IMR-90 (cell line): ENCODE data around the gene CCSER2. TPM values are rescaled to one million over a fixed set of nuclear protein-coding genes. Genes with fewer than 3 reads are reported as not detected.

Experiments used
- ATAC-seq: fragments of 200-7000 bp; cut with Tn5 transposase; 2 replicates; pipeline ENCODE4 v1.9.1; 2020; ENCODE audit warnings: low read depth, mild to moderate bottlenecking, moderate library complexity
- BruUV-seq: library from RNA; stranded (reverse); fragments of 400-500 nt; replicated peaks from 2 replicates; lab custom pipeline; 2021; lab: Mats Ljungman, UMichigan
- CTCF ChIA-PET: fragments of 300-600 bp; formaldehyde crosslinking; extraction: SDS; loops from one replicate; lab custom pipeline; 2021; ENCODE audit warnings: antibody characterized with exemption; lab: Yijun Ruan, JAX
- POLR2A ChIA-PET: fragments of 300-600 bp; sonication (Branson Sonifier 250); formaldehyde crosslinking; loops from one replicate; lab custom pipeline; 2022; ENCODE audit warnings: antibody characterized with exemption; ENCODE audit not compliant: unreplicated experiment; lab: Charles Lee
- DNase-seq: peaks from one replicate; pipeline ENCODE4 v3.0.0; 2013
- H2AFZ ChIP-seq: replicated peaks from 2 replicates; pipeline ENCODE3; 2013; ENCODE audit warnings: low read length, mild to moderate bottlenecking; ENCODE audit not compliant: poor library complexity
- H2AK5ac ChIP-seq: 2 replicates; pipeline ENCODE4 v1.6.1; 2013; ENCODE audit warnings: low read depth, low read length, inconsistent platforms
- H2AK9ac ChIP-seq: replicated peaks from 2 replicates; pipeline ENCODE3; 2013; ENCODE audit warnings: mild to moderate bottlenecking, low read depth, low read length, moderate library complexity; ENCODE audit not compliant: poor library complexity
- H2BK120ac ChIP-seq: 2 replicates; pipeline ENCODE4 v1.6.1; 2013; ENCODE audit warnings: low read depth, low read length, inconsistent platforms
- H2BK15ac ChIP-seq: 3 replicates; pipeline ENCODE4 v1.6.1; 2013; ENCODE audit warnings: low read depth, low read length, inconsistent platforms
- H2BK20ac ChIP-seq: 2 replicates; pipeline ENCODE4 v1.6.1; 2013; ENCODE audit warnings: low read depth, mild to moderate bottlenecking, inconsistent platforms, low read length, moderate library complexity
- H2BK5ac ChIP-seq: 2 replicates; pipeline ENCODE4 v1.6.1; 2013; ENCODE audit warnings: mild to moderate bottlenecking, low read depth, low read length, inconsistent platforms; ENCODE audit not compliant: poor library complexity, severe bottlenecking
- H3K14ac ChIP-seq: replicated peaks from 2 replicates; pipeline ENCODE4 v1.6.1; 2013; ENCODE audit warnings: low read depth, low read length, inconsistent platforms
- H3K18ac ChIP-seq: 2 replicates; pipeline ENCODE4 v1.6.1; 2013; ENCODE audit warnings: low read depth, low read length, control low read depth
- H3K23ac ChIP-seq: 2 replicates; pipeline ENCODE4 v1.6.1; 2013; ENCODE audit warnings: low read depth, low read length, inconsistent platforms
- H3K27ac ChIP-seq: 2 replicates; pipeline ENCODE4 v1.5.1; 2013; ENCODE audit warnings: mild to moderate bottlenecking, control low read depth, low read length; ENCODE audit not compliant: insufficient read depth
- H3K27me3 ChIP-seq: 2 replicates; pipeline ENCODE4 v1.6.1; 2013; ENCODE audit warnings: low read length; ENCODE audit not compliant: control insufficient read depth, insufficient read depth
- H3K36me3 ChIP-seq: 2 replicates; pipeline ENCODE4 v1.6.1; 2013; ENCODE audit warnings: low read length, mixed read lengths; ENCODE audit not compliant: control insufficient read depth, insufficient read depth
- H3K4ac ChIP-seq: 2 replicates; pipeline ENCODE4 v1.6.1; 2013; ENCODE audit warnings: low read depth, low read length, inconsistent platforms
- H3K4me1 ChIP-seq: 2 replicates; pipeline ENCODE4 v1.6.1; 2013; ENCODE audit warnings: low read length, mixed read lengths; ENCODE audit not compliant: control insufficient read depth, insufficient read depth
- H3K4me2 ChIP-seq: 2 replicates; pipeline ENCODE4 v1.6.1; 2013; ENCODE audit warnings: low read depth, mild to moderate bottlenecking, control low read depth, low read length, moderate library complexity
- H3K4me3 ChIP-seq: 2 replicates; pipeline ENCODE4 v1.5.1; 2013; ENCODE audit warnings: low read depth, mild to moderate bottlenecking, control low read depth, low read length, moderate library complexity; ENCODE audit not compliant: insufficient read depth
- H3K56ac ChIP-seq: 2 replicates; pipeline ENCODE4 v1.6.1; 2013; ENCODE audit warnings: low read length, inconsistent platforms; ENCODE audit not compliant: insufficient read depth; ENCODE audit errors: extremely low read depth
- H3K79me1 ChIP-seq, 2 experiments: 2 replicates each; pipeline ENCODE4 v1.6.1; 2013; ENCODE audit warnings: low read length in 2 of 2, inconsistent platforms in 1 of 2, low read depth in 1 of 2
- H3K9ac ChIP-seq: 2 replicates; pipeline ENCODE4 v1.6.1; 2013; ENCODE audit warnings: low read depth, low read length, control low read depth
- H3K9me1 ChIP-seq: 2 replicates; pipeline ENCODE4 v1.6.1; 2013; ENCODE audit warnings: low read length, inconsistent platforms; ENCODE audit not compliant: insufficient read depth
- H3K9me3 ChIP-seq: 2 replicates; pipeline ENCODE4 v1.6.1; 2013; ENCODE audit warnings: low read length; ENCODE audit not compliant: control insufficient read depth, insufficient read depth
- H4K20me1 ChIP-seq: 2 replicates; pipeline ENCODE4 v1.6.1; 2013; ENCODE audit warnings: low read length, inconsistent platforms; ENCODE audit not compliant: insufficient read depth
- H4K5ac ChIP-seq: 2 replicates; pipeline ENCODE4 v1.6.1; 2013; ENCODE audit warnings: mild to moderate bottlenecking, low read depth, low read length, control low read depth
- H4K8ac ChIP-seq, 2 experiments: 2 replicates each; pipeline ENCODE4 v1.6.1; 2013; ENCODE audit warnings: low read depth in 2 of 2, low read length in 2 of 2, control low read depth in 1 of 2, inconsistent platforms in 1 of 2
- H4K91ac ChIP-seq: 2 replicates; pipeline ENCODE4 v1.6.1; 2013; ENCODE audit warnings: low read depth, low read length, inconsistent platforms; ENCODE audit not compliant: insufficient read depth
- BHLHE40 ChIP-seq: fragments of 150-350 bp; IDR thresholded peaks from 2 replicates; pipeline ENCODE4 v1.6.1; 2016; ENCODE audit warnings: mild to moderate bottlenecking, low read depth, low read length
- CEBPB ChIP-seq: IDR thresholded peaks from 2 replicates; pipeline ENCODE4 v1.6.1; 2012; ENCODE audit warnings: low read depth, low read length, improper control_type of control experiment
- CHD1 ChIP-seq: IDR thresholded peaks from 2 replicates; pipeline ENCODE4 v1.6.1; 2012; ENCODE audit warnings: low read depth, low read length, improper control_type of control experiment
- FOS ChIP-seq: fragments of 150-350 bp; IDR thresholded peaks from 2 replicates; pipeline ENCODE4 v1.6.1; 2016; ENCODE audit warnings: low read depth, low read length
- MAFK ChIP-seq: IDR thresholded peaks from 2 replicates; pipeline ENCODE4 v1.6.1; 2012; ENCODE audit warnings: low read depth, low read length, improper control_type of control experiment
- MAZ ChIP-seq: IDR thresholded peaks from 2 replicates; pipeline ENCODE4 v1.6.1; 2012; ENCODE audit warnings: low read depth, mild to moderate bottlenecking, low read length, improper control_type of control experiment, moderate library complexity, borderline replicate concordance
- MXI1 ChIP-seq: IDR thresholded peaks from 2 replicates; pipeline ENCODE4 v1.6.1; 2012; ENCODE audit warnings: low read depth, mild to moderate bottlenecking, low read length, moderate library complexity, borderline replicate concordance
- NFE2L2 ChIP-seq: fragments of 150-350 bp; IDR thresholded peaks from 2 replicates; pipeline ENCODE4 v1.6.1; 2016; ENCODE audit warnings: low read depth, mild to moderate bottlenecking, low read length
- POLR2A ChIP-seq: IDR thresholded peaks from 2 replicates; pipeline ENCODE4 v1.6.1; 2012; ENCODE audit warnings: mild to moderate bottlenecking, low read depth, low read length
- RAD21 ChIP-seq: IDR thresholded peaks from 2 replicates; pipeline ENCODE4 v1.6.1; 2012; ENCODE audit warnings: low read length, improper control_type of control experiment
- RCOR1 ChIP-seq: IDR thresholded peaks from 2 replicates; pipeline ENCODE4 v1.6.1; 2012; ENCODE audit warnings: mild to moderate bottlenecking, low read length, improper control_type of control experiment; ENCODE audit not compliant: insufficient replicate concordance
- RFX5 ChIP-seq: IDR thresholded peaks from 2 replicates; pipeline ENCODE4 v1.8.0; 2012; ENCODE audit warnings: low read depth, mild to moderate bottlenecking, low read length, moderate library complexity
- SMC3 ChIP-seq: fragments of 150-350 bp; IDR thresholded peaks from 2 replicates; pipeline ENCODE4 v1.6.1; 2016; ENCODE audit warnings: low read depth, mild to moderate bottlenecking, antibody characterized with exemption, low read length, moderate library complexity
- USF2 ChIP-seq: fragments of 150-350 bp; IDR thresholded peaks from 2 replicates; pipeline ENCODE4 v1.6.1; 2017; ENCODE audit warnings: mild to moderate bottlenecking, antibody characterized with exemption, low read length, low read depth
- WGBS, 2 experiments: methylation state at CpG; one replicate each; pipeline versions ENCODE4 v1.1.5 to v1.1.7; 2013; ENCODE audit warnings: missing lambda C conversion rate in 2 of 2; ENCODE audit not compliant: insufficient read length in 1 of 2; ENCODE audit errors: extremely low coverage in 2 of 2; 5-methylcytosine and 5-hydroxymethylcytosine counted together
- dilution Hi-C: fragments of 300-500 bp; cut with HindIII; formaldehyde crosslinking; loops from one replicate; pipeline ENCODE4 v1.14.3; 2018; ENCODE audit warnings: low sequenced_read_pairs; ENCODE audit not compliant: unreplicated experiment
- in situ Hi-C: fragments of 300-500 bp; cut with MboI; formaldehyde crosslinking; loops from 3 replicates; pipeline ENCODE4 v1.14.3; 2019; ENCODE audit warnings: low sequenced_read_pairs, inconsistent platforms, mixed read lengths
- intact Hi-C: fragments of 100-400 bp; cut with micrococcal nuclease; formaldehyde crosslinking; loops from 2 replicates; pipeline ENCODE4 v1.10.0; 2022
- polyA plus RNA-seq, 3 experiments: library from polyadenylated mRNA; depleted of rRNA; stranded (reverse); fragments of >200 nt; gene quantifications; 2 replicates each; pipeline ENCODE4 v1.2.3, GENCODE V29; 2012; ENCODE audit warnings: low replicate concordance in 1 of 3
- total RNA-seq: library from RNA; depleted of rRNA; stranded (reverse); fragments of >200 nt; gene quantifications from 2 replicates; pipeline ENCODE4 v1.2.3, GENCODE V29; 2012
- TF ChIP-seq, protein P1 (sequence below): fragments of 150-350 bp; IDR thresholded peaks from 2 replicates; pipeline ENCODE4 v1.6.1; 2016; ENCODE audit warnings: low read depth, mild to moderate bottlenecking, low read length, moderate library complexity, borderline replicate concordance
- TF ChIP-seq, protein P2 (sequence below): conservative IDR thresholded peaks from 2 replicates; pipeline ENCODE4 v1.5.1; 2012; ENCODE audit warnings: mild to moderate bottlenecking, low read depth, low read length, improper control_type of control experiment

The CCSER2 gene
- total and polyA plus RNA-seq, 2 of the 4 experiments (the other 2 are of a cell fraction): 20.4 to 31.7 TPM

- POLR2A ChIA-PET: no interaction called here
- Histone ChIP-seq H3K14ac (no peak overlapping the region), H3K36me3 (peaks cover 3% of the 10 kb centered on the region), H3K27ac (no peak overlapping the region), H2BK5ac (no peak overlapping the region), H3K27me3 (no peaks in the 10 kb centered on the region), H3K18ac (no peak overlapping the region), H2AFZ (no peak overlapping the region), H2AK5ac (no peak overlapping the region), H3K9me3 (no peaks in the 10 kb centered on the region), H2BK120ac (no peak overlapping the region), H3K9me1 (peaks cover 5% of the 10 kb centered on the region; the same call in 1 of the 2 replicates), H3K4me1 (peaks cover 4% of the 10 kb centered on the region; the same call in 1 of the 2 replicates), H2AK9ac (no peak overlapping the region), H3K23ac (no peak overlapping the region), H3K4me3 (no peak overlapping the region), H3K79me1 (peaks cover 25 to 41% of the 10 kb centered on the region in 2 experiments), H3K9ac (no peak overlapping the region), H2BK20ac (no peak overlapping the region), H3K56ac (no peak overlapping the region), H3K4ac (no peak overlapping the region), H4K8ac (no peak overlapping the region), H4K91ac (no peak overlapping the region), H3K4me2 (no peak overlapping the region), H2BK15ac (no peak overlapping the region), H4K5ac (no peak overlapping the region), H4K20me1 (peaks cover 25% of the 10 kb centered on the region; the same call in 1 of the 2 replicates)
- in situ Hi-C loops (loop anchor here (10.0 kb wide), 1 partner anchor 102 kb away; no protein-coding TSS in a partner anchor), intact Hi-C loops (no loop called here), dilution Hi-C loops (no loop called here)
- CTCF ChIA-PET: no interaction called here
- no peak for DNase-seq
- no peak for TF ChIP-seq RCOR1
- TF ChIP-seq, protein P1, sequence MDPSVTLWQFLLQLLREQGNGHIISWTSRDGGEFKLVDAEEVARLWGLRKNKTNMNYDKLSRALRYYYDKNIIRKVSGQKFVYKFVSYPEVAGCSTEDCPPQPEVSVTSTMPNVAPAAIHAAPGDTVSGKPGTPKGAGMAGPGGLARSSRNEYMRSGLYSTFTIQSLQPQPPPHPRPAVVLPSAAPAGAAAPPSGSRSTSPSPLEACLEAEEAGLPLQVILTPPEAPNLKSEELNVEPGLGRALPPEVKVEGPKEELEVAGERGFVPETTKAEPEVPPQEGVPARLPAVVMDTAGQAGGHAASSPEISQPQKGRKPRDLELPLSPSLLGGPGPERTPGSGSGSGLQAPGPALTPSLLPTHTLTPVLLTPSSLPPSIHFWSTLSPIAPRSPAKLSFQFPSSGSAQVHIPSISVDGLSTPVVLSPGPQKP: no peak
- no peak for TF ChIP-seq BHLHE40
- TF ChIP-seq, protein P2, sequence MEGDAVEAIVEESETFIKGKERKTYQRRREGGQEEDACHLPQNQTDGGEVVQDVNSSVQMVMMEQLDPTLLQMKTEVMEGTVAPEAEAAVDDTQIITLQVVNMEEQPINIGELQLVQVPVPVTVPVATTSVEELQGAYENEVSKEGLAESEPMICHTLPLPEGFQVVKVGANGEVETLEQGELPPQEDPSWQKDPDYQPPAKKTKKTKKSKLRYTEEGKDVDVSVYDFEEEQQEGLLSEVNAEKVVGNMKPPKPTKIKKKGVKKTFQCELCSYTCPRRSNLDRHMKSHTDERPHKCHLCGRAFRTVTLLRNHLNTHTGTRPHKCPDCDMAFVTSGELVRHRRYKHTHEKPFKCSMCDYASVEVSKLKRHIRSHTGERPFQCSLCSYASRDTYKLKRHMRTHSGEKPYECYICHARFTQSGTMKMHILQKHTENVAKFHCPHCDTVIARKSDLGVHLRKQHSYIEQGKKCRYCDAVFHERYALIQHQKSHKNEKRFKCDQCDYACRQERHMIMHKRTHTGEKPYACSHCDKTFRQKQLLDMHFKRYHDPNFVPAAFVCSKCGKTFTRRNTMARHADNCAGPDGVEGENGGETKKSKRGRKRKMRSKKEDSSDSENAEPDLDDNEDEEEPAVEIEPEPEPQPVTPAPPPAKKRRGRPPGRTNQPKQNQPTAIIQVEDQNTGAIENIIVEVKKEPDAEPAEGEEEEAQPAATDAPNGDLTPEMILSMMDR: no peak
- no peak for TF ChIP-seq CHD1
- TF ChIP-seq NFE2L2: no peak
- no peak for TF ChIP-seq CEBPB
- no peak for TF ChIP-seq MAZ
- no peak for TF ChIP-seq SMC3
- no peak for TF ChIP-seq POLR2A
- no peak for TF ChIP-seq MAFK
- no peak for TF ChIP-seq USF2
- no peak for TF ChIP-seq FOS
- TF ChIP-seq MXI1: no peak
- no peak for TF ChIP-seq RFX5
- TF ChIP-seq RAD21: no peak
- no TSS peak for BruUV-seq
- WGBS, 2 experiments: 100% methylated on average over 1 of the region's 6 CpGs; no CpG with 5 or more reads in 1 of the 2 experiments
- ATAC-seq: no peak
These were observed 38.9 kb downstream of the CCSER2 start for GRCh38 chr10:84367256-84367655.
